SK-N-SH (cell line): Measurements from ENCODE around the gene ACTL8. TPM values are rescaled to one million over a fixed set of nuclear protein-coding genes. Genes with fewer than 3 reads are reported as not detected.

Experiments
- CTCF ChIA-PET: fragments of 300-600, 350-600 bp; formaldehyde crosslinking; extraction: SDS; loops from one replicate; lab custom pipeline; 2021; lab: Yijun Ruan, JAX
- POLR2A ChIA-PET: fragments of 350-600 bp; sonication (Branson Sonifier 250); formaldehyde crosslinking; extraction: SDS; loops from one replicate; lab custom pipeline; 2020; ENCODE audit warnings: antibody characterized with exemption, inconsistent platforms; lab: Yijun Ruan, JAX
- DNase-seq: peaks from one replicate; pipeline ENCODE4 v3.0.0; 2012
- H2AFZ ChIP-seq: fragments of 200-600 bp; sonication (generic); 2 replicates; pipeline ENCODE4 v1.8.1; 2016; ENCODE audit warnings: antibody characterized with exemption, mild to moderate bottlenecking, low read depth
- H3F3A ChIP-seq: fragments of 200-600 bp; sonication (generic); replicated peaks from 2 replicates; pipeline ENCODE3; 2016; ENCODE audit warnings: antibody characterized with exemption, mild to moderate bottlenecking; ENCODE audit not compliant: insufficient read depth
- H3K27ac ChIP-seq, 2 experiments: fragments of 200-500 bp in 1 of 2; fragments of 200-600 bp in 1 of 2; sonication (Bioruptor generic) in 1 of 2; sonication (generic), shearing (Covaris generic) in 1 of 2; 2 replicates each; pipeline versions ENCODE4 v1.5.1 to v1.6.1; 2014 to 2016; ENCODE audit warnings: low read depth in 2 of 2, inconsistent platforms in 1 of 2, low read length in 1 of 2, mild to moderate bottlenecking in 1 of 2, mixed read lengths in 1 of 2
- H3K27me3 ChIP-seq: fragments of 200-600 bp; sonication (generic), shearing (Covaris generic); 2 replicates; pipeline ENCODE4 v1.6.1; 2016; ENCODE audit warnings: mixed run types; ENCODE audit not compliant: insufficient read depth
- H3K36me3 ChIP-seq, 2 experiments: fragments of 200-500 bp in 1 of 2; fragments of 200-600 bp in 1 of 2; sonication (Bioruptor generic) in 1 of 2; sonication (generic) in 1 of 2; replicated peaks in 1 of 2; 2 replicates each; pipeline versions ENCODE3 to v1.5.1; 2014 to 2016; ENCODE audit warnings: low read length in 1 of 2, mild to moderate bottlenecking in 1 of 2; ENCODE audit not compliant: insufficient read depth in 2 of 2, control insufficient read depth in 1 of 2
- H3K4me1 ChIP-seq, 2 experiments: fragments of 200-500 bp in 1 of 2; fragments of 200-600 bp in 1 of 2; sonication (Bioruptor generic) in 1 of 2; sonication (generic), shearing (Covaris generic) in 1 of 2; 2 replicates each; pipeline versions ENCODE4 v1.5.1 to v1.6.1; 2014 to 2016; ENCODE audit warnings: low read depth in 1 of 2, low read length in 1 of 2, mixed run types in 1 of 2; ENCODE audit not compliant: insufficient read depth in 2 of 2, control insufficient read depth in 1 of 2
- H3K4me2 ChIP-seq: fragments of 200-600 bp; sonication (generic), shearing (Covaris generic); 2 replicates; pipeline ENCODE4 v1.6.1; 2017; ENCODE audit warnings: mixed run types
- H3K4me3 ChIP-seq, 2 experiments: fragments of 200-500 bp in 1 of 2; fragments of 200-600 bp in 1 of 2; sonication (Bioruptor generic) in 1 of 2; sonication (generic), shearing (Covaris generic) in 1 of 2; 2 replicates each; pipeline versions ENCODE4 v1.5.1 to v1.8.1; 2014 to 2016; ENCODE audit warnings: low read depth in 2 of 2, inconsistent platforms in 1 of 2, low read length in 1 of 2, mild to moderate bottlenecking in 1 of 2, mixed read lengths in 1 of 2, moderate library complexity in 1 of 2
- H3K79me2 ChIP-seq: fragments of 200-600 bp; sonication (generic); 2 replicates; pipeline ENCODE4 v1.8.1; 2017; ENCODE audit warnings: mild to moderate bottlenecking; ENCODE audit not compliant: insufficient read depth
- H3K9ac ChIP-seq: fragments of 200-600 bp; sonication (generic); 2 replicates; pipeline ENCODE4 v1.6.1; 2017; ENCODE audit warnings: mixed run types
- H3K9me2 ChIP-seq: fragments of 200-600 bp; sonication (generic); 2 replicates; pipeline ENCODE4 v1.6.1; 2017; ENCODE audit warnings: mixed run types
- H3K9me3 ChIP-seq: fragments of 200-600 bp; sonication (generic); 2 replicates; pipeline ENCODE4 v1.6.1; 2017; ENCODE audit warnings: mixed run types, mild to moderate bottlenecking, moderate library complexity
- H4K20me1 ChIP-seq: fragments of 200-600 bp; sonication (generic); 2 replicates; pipeline ENCODE4 v1.6.1; 2017; ENCODE audit warnings: mild to moderate bottlenecking, mixed run types; ENCODE audit not compliant: insufficient read depth
- CTCF ChIP-seq: fragments of 200-600 bp; sonication (generic); IDR thresholded peaks from 2 replicates; pipeline ENCODE4 v1.6.1; 2017; ENCODE audit warnings: antibody characterized with exemption, mild to moderate bottlenecking, moderate library complexity
- ELF1 ChIP-seq: IDR thresholded peaks from 2 replicates; pipeline ENCODE4 v1.4.0; 2012
- EP300 ChIP-seq, 2 experiments: IDR thresholded peaks; 2 replicates each; pipeline versions ENCODE4 v1.4.0 to v1.6.1; 2012; ENCODE audit warnings: borderline replicate concordance in 1 of 2, low read depth in 1 of 2, low read length in 1 of 2
- GATA2 ChIP-seq: sonication (generic); formaldehyde crosslinking; IDR thresholded peaks from 2 replicates; pipeline ENCODE4 v1.5.0; 2020; ENCODE audit warnings: mild to moderate bottlenecking, missing genetic modification reagents
- MEF2A ChIP-seq: IDR thresholded peaks from 2 replicates; pipeline ENCODE4 v1.4.0; 2012; ENCODE audit warnings: low read depth, borderline replicate concordance
- MXI1 ChIP-seq: IDR thresholded peaks from 2 replicates; pipeline ENCODE4 v1.6.1; 2012; ENCODE audit warnings: mild to moderate bottlenecking, low read depth, low read length, improper control_type of control experiment
- NFIC ChIP-seq: IDR thresholded peaks from 2 replicates; pipeline ENCODE4 v1.4.0; 2012; ENCODE audit warnings: borderline replicate concordance
- RCOR1 ChIP-seq: fragments of 150-350 bp; IDR thresholded peaks from 2 replicates; pipeline ENCODE4 v1.6.1; 2017; ENCODE audit warnings: antibody characterized with exemption, low read length
- RFX5 ChIP-seq: IDR thresholded peaks from 2 replicates; pipeline ENCODE4 v1.6.1; 2012; ENCODE audit warnings: mild to moderate bottlenecking, improper control_type of control experiment, low read length
- SMC3 ChIP-seq: IDR thresholded peaks from 2 replicates; pipeline ENCODE4 v1.6.1; 2012; ENCODE audit warnings: low read depth, low read length, improper control_type of control experiment
- TEAD4 ChIP-seq: IDR thresholded peaks from 2 replicates; pipeline ENCODE4 v1.4.0; 2012; ENCODE audit warnings: mild to moderate bottlenecking, borderline replicate concordance; ENCODE audit not compliant: insufficient read depth
- WGBS: methylation state at CpG from one replicate; pipeline ENCODE4 v1.1.6; 2017; ENCODE audit warnings: low lambda C conversion rate; 5-methylcytosine and 5-hydroxymethylcytosine counted together
- polyA plus RNA-seq, 3 experiments: library from polyadenylated mRNA; depleted of rRNA; stranded (reverse); fragments of >200 nt; gene quantifications; 2 replicates each; pipeline ENCODE4 v1.2.3, GENCODE V29; 2012
- TF ChIP-seq, protein P1 (sequence below): IDR thresholded peaks from 2 replicates; pipeline ENCODE4; 2012

The ACTL8 gene
- polyA plus RNA-seq, 1 of the 3 experiments (the other 2 are of a cell fraction), result 0.05 TPM

GRCh38 chr1:17791055-17791390 lies 35.9 kb downstream of the ACTL8 start:
- Histone ChIP-seq H3K27ac (no peak overlapping the region), H3K4me1 (no peaks in the 10 kb centered on the region; a peak in 1 of 4 replicates), H4K20me1 (no peaks in the 10 kb centered on the region), H3K9me3 (no peaks in the 10 kb centered on the region), H2AFZ (no peak overlapping the region), H3K79me2 (no peaks in the 10 kb centered on the region), H3K27me3 (no peaks in the 10 kb centered on the region), H3K4me3 (no peak overlapping the region), H3K9ac (no peak overlapping the region), H3K9me2 (no peaks in the 10 kb centered on the region), H3K36me3 (no peaks in the 10 kb centered on the region), H3K4me2 (no peak overlapping the region), H3F3A (no peaks in the 10 kb centered on the region)
- 48% methylated on average over 8 of the region's 9 CpGs for whole genome bisulfite sequencing
- CTCF ChIA-PET, result interaction anchor here (1.1 to 2.3 kb wide), 4 partner anchors 9 to 129 kb away, joined by 3 to 7 read pairs (median 4); no protein-coding TSS in a partner anchor
- TF ChIP-seq GATA2 (CRISPR knock-in tag) (no peak), MEF2A (no peak)
- no peak for DNase-seq
- POLR2A ChIA-PET, result no interaction called here

GRCh38 chr1:17791480-17791879 lies 36.3 kb downstream of the ACTL8 start:
- Histone ChIP-seq H3K79me2 (no peaks in the 10 kb centered on the region), H3K9me3 (no peaks in the 10 kb centered on the region), H4K20me1 (no peaks in the 10 kb centered on the region), H3K9me2 (no peaks in the 10 kb centered on the region), H3K27ac (no peak overlapping the region), H3K4me2 (no peak overlapping the region), H3K4me1 (no peaks in the 10 kb centered on the region; a peak in 1 of 4 replicates), H3K36me3 (no peaks in the 10 kb centered on the region), H3F3A (no peaks in the 10 kb centered on the region), H3K27me3 (no peaks in the 10 kb centered on the region), H3K4me3 (no peak overlapping the region)
- no peak for DNase-seq
- 26% methylated on average over 5 of the region's 7 CpGs for WGBS
- ChIA-PET CTCF (interaction anchor here (1.1 to 2.3 kb wide), 4 partner anchors 10 to 130 kb away, joined by 3 to 7 read pairs (median 4); no protein-coding TSS in a partner anchor), POLR2A (no interaction called here)
- TF ChIP-seq EP300 (IDR thresholded peaks at IDR 0.05; ENCODE audit: borderline replicate concordance in 1 of 2, low read depth in 1 of 2, low read length in 1 of 2) (no peak), GATA2 (CRISPR knock-in tag) (no peak), ELF1 (no peak), CTCF (no peak), RCOR1 (no peak), SMC3 (no peak), TEAD4 (no peak), MXI1 (no peak)
- TF ChIP-seq, all 33 proteins: peak for 0
- H3K9ac ChIP-seq, result no peak overlapping the region
- H2AFZ ChIP-seq, result no peak overlapping the region

- no peaks in the 10 kb centered on the region; a peak in 1 of 4 replicates for H3K4me1 ChIP-seq
- WGBS, result 27% methylated on average over 6 of the region's 6 CpGs
- no peaks in the 10 kb centered on the region for H3K9me2 ChIP-seq
- no peaks in the 10 kb centered on the region for H3K9me3 ChIP-seq
- H3K27me3 ChIP-seq, result no peaks in the 10 kb centered on the region
- no peak overlapping the region for H2AFZ ChIP-seq
- H3K27ac ChIP-seq, result no peak overlapping the region
- H3K4me3 ChIP-seq, result no peak overlapping the region
- H3K79me2 ChIP-seq, result no peaks in the 10 kb centered on the region
- CTCF ChIA-PET, result no interaction called here
- no peak overlapping the region for H3K4me2 ChIP-seq
- H3K36me3 ChIP-seq, result no peaks in the 10 kb centered on the region
- H3F3A ChIP-seq, result no peaks in the 10 kb centered on the region
- POLR2A ChIA-PET, result interaction anchor here (0.5 kb wide), 1 partner anchor 325 kb away, joined by 4 read pairs; no protein-coding TSS in a partner anchor
- no peak for DNase-seq
- H4K20me1 ChIP-seq, result no peaks in the 10 kb centered on the region
- no peak overlapping the region for H3K9ac ChIP-seq
- TF ChIP-seq, protein P1, sequence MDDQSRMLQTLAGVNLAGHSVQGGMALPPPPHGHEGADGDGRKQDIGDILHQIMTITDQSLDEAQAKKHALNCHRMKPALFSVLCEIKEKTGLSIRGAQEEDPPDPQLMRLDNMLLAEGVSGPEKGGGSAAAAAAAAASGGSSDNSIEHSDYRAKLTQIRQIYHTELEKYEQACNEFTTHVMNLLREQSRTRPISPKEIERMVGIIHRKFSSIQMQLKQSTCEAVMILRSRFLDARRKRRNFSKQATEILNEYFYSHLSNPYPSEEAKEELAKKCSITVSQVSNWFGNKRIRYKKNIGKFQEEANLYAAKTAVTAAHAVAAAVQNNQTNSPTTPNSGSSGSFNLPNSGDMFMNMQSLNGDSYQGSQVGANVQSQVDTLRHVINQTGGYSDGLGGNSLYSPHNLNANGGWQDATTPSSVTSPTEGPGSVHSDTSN, result no peak
- no peak for TF ChIP-seq NFIC
- no peak for TF ChIP-seq RFX5
- TF ChIP-seq ELF1, result no peak
- no peak for TF ChIP-seq TEAD4
- TF ChIP-seq, all 33 proteins: peak for 0
Observed at GRCh38 chr1:17792421-17792820, 37.3 kb downstream of the ACTL8 start.
